ENCODE results near the gene TMEM171.

The TMEM171 gene

GRCh38 chr5:73151766-73152410 is 31.5 kb downstream of the TMEM171 start:
- no peak for TF ChIP-seq CTCF (IDR thresholded peaks at IDR 0.05; ENCODE audit: borderline replicate concordance, insufficient read depth, low read depth, low read length)
- H3K4me3 ChIP-seq (ENCODE audit: low read depth, low read length): no peak overlapping the region

GRCh38 chr5:73152411-73153388 is 32.3 kb downstream of the TMEM171 start:
- H3K4me3 ChIP-seq (ENCODE audit: low read depth, low read length): no peak overlapping the region
- TF ChIP-seq CTCF (IDR thresholded peaks at IDR 0.05; ENCODE audit: borderline replicate concordance, insufficient read depth, low read depth, low read length): no peak

- no peak for TF ChIP-seq CTCF (IDR thresholded peaks at IDR 0.05; ENCODE audit: borderline replicate concordance, insufficient read depth, low read depth, low read length)
- no peak overlapping the region for H3K4me3 ChIP-seq (ENCODE audit: low read depth, low read length)
Observed at GRCh38 chr5:73153513-73153912, 33.1 kb downstream of the TMEM171 start.

- no peak for TF ChIP-seq CTCF (IDR thresholded peaks at IDR 0.05; ENCODE audit: borderline replicate concordance, insufficient read depth, low read depth, low read length)
- H3K4me3 ChIP-seq (ENCODE audit: low read depth, low read length): no peak overlapping the region
Observed at GRCh38 chr5:73154208-73155006, 34.0 kb downstream of the TMEM171 start.

- TF ChIP-seq CTCF (IDR thresholded peaks at IDR 0.05; ENCODE audit: borderline replicate concordance, insufficient read depth, low read depth, low read length): no peak
- H3K4me3 ChIP-seq (ENCODE audit: low read depth, low read length): no peak overlapping the region
Observed at GRCh38 chr5:73155271-73156222, 35.2 kb downstream of the TMEM171 start.
